IMR-90 (cell line): Measurements from ENCODE around the gene USP47. TPM values are rescaled to one million over a fixed set of nuclear protein-coding genes. Genes with fewer than 3 reads are reported as not detected.

Source experiments
- ATAC-seq: fragments of 200-7000 bp; cut with Tn5 transposase; 2 replicates; pipeline ENCODE4 v1.9.1; 2020; ENCODE audit warnings: low read depth, mild to moderate bottlenecking, moderate library complexity
- BruUV-seq: library from RNA; stranded (reverse); fragments of 400-500 nt; replicated peaks from 2 replicates; lab custom pipeline; 2021; lab: Mats Ljungman, UMichigan
- CTCF ChIA-PET: fragments of 300-600 bp; formaldehyde crosslinking; extraction: SDS; loops from one replicate; lab custom pipeline; 2021; ENCODE audit warnings: antibody characterized with exemption; lab: Yijun Ruan, JAX
- POLR2A ChIA-PET: fragments of 300-600 bp; sonication (Branson Sonifier 250); formaldehyde crosslinking; loops from one replicate; lab custom pipeline; 2022; ENCODE audit warnings: antibody characterized with exemption; ENCODE audit not compliant: unreplicated experiment; lab: Charles Lee
- DNase-seq: peaks from one replicate; pipeline ENCODE4 v3.0.0; 2013
- H2AFZ ChIP-seq: replicated peaks from 2 replicates; pipeline ENCODE3; 2013; ENCODE audit warnings: low read length, mild to moderate bottlenecking; ENCODE audit not compliant: poor library complexity
- H2AK5ac ChIP-seq: 2 replicates; pipeline ENCODE4 v1.6.1; 2013; ENCODE audit warnings: low read depth, low read length, inconsistent platforms
- H2AK9ac ChIP-seq: replicated peaks from 2 replicates; pipeline ENCODE3; 2013; ENCODE audit warnings: mild to moderate bottlenecking, low read depth, low read length, moderate library complexity; ENCODE audit not compliant: poor library complexity
- H2BK120ac ChIP-seq: 2 replicates; pipeline ENCODE4 v1.6.1; 2013; ENCODE audit warnings: low read depth, low read length, inconsistent platforms
- H2BK15ac ChIP-seq: 3 replicates; pipeline ENCODE4 v1.6.1; 2013; ENCODE audit warnings: low read depth, low read length, inconsistent platforms
- H2BK20ac ChIP-seq: 2 replicates; pipeline ENCODE4 v1.6.1; 2013; ENCODE audit warnings: low read depth, mild to moderate bottlenecking, inconsistent platforms, low read length, moderate library complexity
- H2BK5ac ChIP-seq: 2 replicates; pipeline ENCODE4 v1.6.1; 2013; ENCODE audit warnings: mild to moderate bottlenecking, low read depth, low read length, inconsistent platforms; ENCODE audit not compliant: poor library complexity, severe bottlenecking
- H3K14ac ChIP-seq: replicated peaks from 2 replicates; pipeline ENCODE4 v1.6.1; 2013; ENCODE audit warnings: low read depth, low read length, inconsistent platforms
- H3K18ac ChIP-seq: 2 replicates; pipeline ENCODE4 v1.6.1; 2013; ENCODE audit warnings: low read depth, low read length, control low read depth
- H3K23ac ChIP-seq: 2 replicates; pipeline ENCODE4 v1.6.1; 2013; ENCODE audit warnings: low read depth, low read length, inconsistent platforms
- H3K27ac ChIP-seq: 2 replicates; pipeline ENCODE4 v1.5.1; 2013; ENCODE audit warnings: mild to moderate bottlenecking, control low read depth, low read length; ENCODE audit not compliant: insufficient read depth
- H3K27me3 ChIP-seq: 2 replicates; pipeline ENCODE4 v1.6.1; 2013; ENCODE audit warnings: low read length; ENCODE audit not compliant: control insufficient read depth, insufficient read depth
- H3K36me3 ChIP-seq: 2 replicates; pipeline ENCODE4 v1.6.1; 2013; ENCODE audit warnings: low read length, mixed read lengths; ENCODE audit not compliant: control insufficient read depth, insufficient read depth
- H3K4ac ChIP-seq: 2 replicates; pipeline ENCODE4 v1.6.1; 2013; ENCODE audit warnings: low read depth, low read length, inconsistent platforms
- H3K4me1 ChIP-seq: 2 replicates; pipeline ENCODE4 v1.6.1; 2013; ENCODE audit warnings: low read length, mixed read lengths; ENCODE audit not compliant: control insufficient read depth, insufficient read depth
- H3K4me2 ChIP-seq: 2 replicates; pipeline ENCODE4 v1.6.1; 2013; ENCODE audit warnings: low read depth, mild to moderate bottlenecking, control low read depth, low read length, moderate library complexity
- H3K4me3 ChIP-seq: 2 replicates; pipeline ENCODE4 v1.5.1; 2013; ENCODE audit warnings: low read depth, mild to moderate bottlenecking, control low read depth, low read length, moderate library complexity; ENCODE audit not compliant: insufficient read depth
- H3K56ac ChIP-seq: 2 replicates; pipeline ENCODE4 v1.6.1; 2013; ENCODE audit warnings: low read length, inconsistent platforms; ENCODE audit not compliant: insufficient read depth; ENCODE audit errors: extremely low read depth
- H3K79me1 ChIP-seq, 2 experiments: 2 replicates each; pipeline ENCODE4 v1.6.1; 2013; ENCODE audit warnings: low read length in 2 of 2, inconsistent platforms in 1 of 2, low read depth in 1 of 2
- H3K9ac ChIP-seq: 2 replicates; pipeline ENCODE4 v1.6.1; 2013; ENCODE audit warnings: low read depth, low read length, control low read depth
- H3K9me1 ChIP-seq: 2 replicates; pipeline ENCODE4 v1.6.1; 2013; ENCODE audit warnings: low read length, inconsistent platforms; ENCODE audit not compliant: insufficient read depth
- H3K9me3 ChIP-seq: 2 replicates; pipeline ENCODE4 v1.6.1; 2013; ENCODE audit warnings: low read length; ENCODE audit not compliant: control insufficient read depth, insufficient read depth
- H4K20me1 ChIP-seq: 2 replicates; pipeline ENCODE4 v1.6.1; 2013; ENCODE audit warnings: low read length, inconsistent platforms; ENCODE audit not compliant: insufficient read depth
- H4K5ac ChIP-seq: 2 replicates; pipeline ENCODE4 v1.6.1; 2013; ENCODE audit warnings: mild to moderate bottlenecking, low read depth, low read length, control low read depth
- H4K8ac ChIP-seq, 2 experiments: 2 replicates each; pipeline ENCODE4 v1.6.1; 2013; ENCODE audit warnings: low read depth in 2 of 2, low read length in 2 of 2, control low read depth in 1 of 2, inconsistent platforms in 1 of 2
- H4K91ac ChIP-seq: 2 replicates; pipeline ENCODE4 v1.6.1; 2013; ENCODE audit warnings: low read depth, low read length, inconsistent platforms; ENCODE audit not compliant: insufficient read depth
- RAD21 ChIP-seq: IDR thresholded peaks from 2 replicates; pipeline ENCODE4 v1.6.1; 2012; ENCODE audit warnings: low read length, improper control_type of control experiment
- RCOR1 ChIP-seq: IDR thresholded peaks from 2 replicates; pipeline ENCODE4 v1.6.1; 2012; ENCODE audit warnings: mild to moderate bottlenecking, low read length, improper control_type of control experiment; ENCODE audit not compliant: insufficient replicate concordance
- USF2 ChIP-seq: fragments of 150-350 bp; IDR thresholded peaks from 2 replicates; pipeline ENCODE4 v1.6.1; 2017; ENCODE audit warnings: mild to moderate bottlenecking, antibody characterized with exemption, low read length, low read depth
- whole genome bisulfite sequencing, 2 experiments: methylation state at CpG; one replicate each; pipeline versions ENCODE4 v1.1.5 to v1.1.7; 2013; ENCODE audit warnings: missing lambda C conversion rate in 2 of 2; ENCODE audit not compliant: insufficient read length in 1 of 2; ENCODE audit errors: extremely low coverage in 2 of 2; 5-methylcytosine and 5-hydroxymethylcytosine counted together
- dilution Hi-C: fragments of 300-500 bp; cut with HindIII; formaldehyde crosslinking; loops from one replicate; pipeline ENCODE4 v1.14.3; 2018; ENCODE audit warnings: low sequenced_read_pairs; ENCODE audit not compliant: unreplicated experiment
- in situ Hi-C: fragments of 300-500 bp; cut with MboI; formaldehyde crosslinking; loops from 3 replicates; pipeline ENCODE4 v1.14.3; 2019; ENCODE audit warnings: low sequenced_read_pairs, inconsistent platforms, mixed read lengths
- intact Hi-C: fragments of 100-400 bp; cut with micrococcal nuclease; formaldehyde crosslinking; loops from 2 replicates; pipeline ENCODE4 v1.10.0; 2022
- polyA plus RNA-seq, 3 experiments: library from polyadenylated mRNA; depleted of rRNA; stranded (reverse); fragments of >200 nt; gene quantifications; 2 replicates each; pipeline ENCODE4 v1.2.3, GENCODE V29; 2012; ENCODE audit warnings: low replicate concordance in 1 of 3
- total RNA-seq: library from RNA; depleted of rRNA; stranded (reverse); fragments of >200 nt; gene quantifications from 2 replicates; pipeline ENCODE4 v1.2.3, GENCODE V29; 2012

The USP47 gene
- total and polyA plus RNA-seq, 2 of the 4 experiments (the other 2 are of a cell fraction) = 15.0 to 110 TPM

GRCh38 chr11:11871991-11872401 is 30.2 kb downstream of the USP47 start:
- WGBS, 2 experiments = no CpG with 5 or more reads among the region's 2 CpGs
- peaks cover 7 to 58% of the 10 kb centered on the region in 2 experiments; a peak in 3 of 4 replicates for H3K79me1 ChIP-seq
- H2AFZ ChIP-seq = no peak overlapping the region
- H3K9me3 ChIP-seq = peaks cover under 1% of the 10 kb centered on the region
- intact Hi-C loops = no loop called here
- H2BK5ac ChIP-seq = no peak overlapping the region
- H3K4me1 ChIP-seq = peaks cover 9% of the 10 kb centered on the region; the same call in 1 of the 2 replicates
- peaks cover 12% of the 10 kb centered on the region for H3K9me1 ChIP-seq
- H4K91ac ChIP-seq = no peak overlapping the region
- H3K36me3 ChIP-seq = peaks cover 2% of the 10 kb centered on the region; the same call in 1 of the 2 replicates
- no peak overlapping the region for H3K56ac ChIP-seq
- no peak overlapping the region for H2BK15ac ChIP-seq
- CTCF ChIA-PET = no interaction called here
- no peak overlapping the region for H3K4me3 ChIP-seq
- H3K18ac ChIP-seq = no peak overlapping the region
- peak; percentile 29 for ATAC-seq
- POLR2A ChIA-PET = no interaction called here
- no peak overlapping the region for H4K8ac ChIP-seq
- no peak for DNase-seq
- H3K4me2 ChIP-seq = no peak overlapping the region
- no peaks in the 10 kb centered on the region for H3K27me3 ChIP-seq
- TF ChIP-seq RAD21 = no peak
- TF ChIP-seq RCOR1 = no peak
- no peak for TF ChIP-seq USF2
- no TSS peak for BruUV-seq
- no peak overlapping the region for H3K9ac ChIP-seq
- peak overlapping the region; percentile 7 for H3K14ac ChIP-seq
- no peak overlapping the region for H3K27ac ChIP-seq
- H2BK120ac ChIP-seq = no peak overlapping the region
- in situ Hi-C loops = no loop called here
- no peak overlapping the region for H2AK5ac ChIP-seq
- no peak overlapping the region for H2AK9ac ChIP-seq
- no peak overlapping the region for H3K4ac ChIP-seq
- dilution Hi-C loops = no loop called here
- no peak overlapping the region for H4K5ac ChIP-seq
- no peak overlapping the region for H3K23ac ChIP-seq
- no peak overlapping the region for H2BK20ac ChIP-seq
- H4K20me1 ChIP-seq = peaks cover 63% of the 10 kb centered on the region
